Kidney (tissue), 14 donors: ENCODE data around the gene ARL16. TPM values are rescaled to one million over a fixed set of nuclear protein-coding genes. Genes with fewer than 3 reads are reported as not detected.

ENCODE experiments used
- DNase-seq, 5 donors: peaks; one replicate each; pipeline ENCODE4 v3.0.0-alpha.2; 2013 to 2020
- FAIRE-seq: peaks from 2 replicates; lab custom pipeline; 2012; peaks lifted over from hg19 to GRCh38; lab: Jason Lieb, UNC
- H3K27ac ChIP-seq, 2 donors: one replicate each; pipeline ENCODE4 v1.7.0; 2013; ENCODE audit warnings: low read depth in 2 of 2, low read length in 2 of 2, inconsistent platforms in 1 of 2
- H3K27me3 ChIP-seq: one replicate; pipeline ENCODE4 v1.7.1; 2013; ENCODE audit warnings: low read length, inconsistent platforms; ENCODE audit not compliant: control insufficient read depth, insufficient read depth
- H3K36me3 ChIP-seq, 3 donors: one replicate each; pipeline versions ENCODE4 v1.7.0 to v1.7.1; 2013; ENCODE audit warnings: low read length in 3 of 3, control low read depth in 1 of 3, inconsistent platforms in 1 of 3; ENCODE audit not compliant: insufficient read depth in 3 of 3, control insufficient read depth in 2 of 3
- H3K4me1 ChIP-seq, 3 donors: one replicate each; pipeline versions ENCODE4 v1.7.0 to v1.7.1; 2013; ENCODE audit warnings: low read length in 3 of 3, inconsistent platforms in 1 of 3, low read depth in 1 of 3; ENCODE audit not compliant: control insufficient read depth in 2 of 3, insufficient read depth in 2 of 3
- H3K4me3 ChIP-seq, 3 donors: one replicate each; pipeline versions ENCODE4 v1.7.0 to v1.8.1; 2013; ENCODE audit warnings: low read length in 3 of 3, control low read depth in 1 of 3, inconsistent platforms in 1 of 3
- H3K9ac ChIP-seq, 3 donors: one replicate each; pipeline versions ENCODE4 v1.7.0 to v1.7.1; 2013; ENCODE audit warnings: low read length in 3 of 3, control low read depth in 1 of 3, inconsistent platforms in 1 of 3
- H3K9me3 ChIP-seq, 3 donors: one replicate each; pipeline versions ENCODE4 v1.7.0 to v1.7.1; 2013; ENCODE audit warnings: low read length in 3 of 3, control low read depth in 1 of 3, inconsistent platforms in 1 of 3; ENCODE audit not compliant: control insufficient read depth in 2 of 3, insufficient read depth in 1 of 3
- intact Hi-C: fragments of 100-400 bp; cut with DNase I; formaldehyde crosslinking; loops from one replicate; pipeline ENCODE4 v1.11.1; 2022
- polyA plus RNA-seq: library from polyadenylated mRNA; stranded (reverse); fragments of 350-450 nt; fragmentation: Illumina TruSeq; extraction: RNeasy Lipid Tissue Mini Kit (QIAGEN cat#74804); gene quantifications from one replicate; pipeline ENCODE4 v1.2.3, GENCODE V29; 2014; ENCODE audit warnings: low read depth, low replicate concordance; ENCODE audit not compliant: insufficient read depth
- total RNA-seq: library from RNA; stranded (reverse); fragmentation: NEBNext Ultra II Directional; extraction: Animal tissue kit (Norgen Biotek cat#: 25700); gene quantifications from one replicate; pipeline ENCODE4 v1.2.1, GENCODE V29; 2021
- TF ChIP-seq, protein P1 (sequence below): IDR thresholded peaks from 3 replicates; pipeline ENCODE4 v1.5.1; 2012; ENCODE audit warnings: mild to moderate bottlenecking, moderate library complexity, borderline replicate concordance; ENCODE audit not compliant: insufficient read depth; ENCODE audit errors: extremely low read depth
- donor health status: control.
- donor health status: control.
- donor health status: control.
- donor health status: control.
- donor health status: control.
- donor health status: DM: yes; HTN: yes; CAD: no.
- donor health status: Normal renal cell carcinoma (clear cell type).

The ARL16 gene
- total and polyA plus RNA-seq, 2 donors from 2014 or later = 34.7 to 76.1 TPM

DNA sequence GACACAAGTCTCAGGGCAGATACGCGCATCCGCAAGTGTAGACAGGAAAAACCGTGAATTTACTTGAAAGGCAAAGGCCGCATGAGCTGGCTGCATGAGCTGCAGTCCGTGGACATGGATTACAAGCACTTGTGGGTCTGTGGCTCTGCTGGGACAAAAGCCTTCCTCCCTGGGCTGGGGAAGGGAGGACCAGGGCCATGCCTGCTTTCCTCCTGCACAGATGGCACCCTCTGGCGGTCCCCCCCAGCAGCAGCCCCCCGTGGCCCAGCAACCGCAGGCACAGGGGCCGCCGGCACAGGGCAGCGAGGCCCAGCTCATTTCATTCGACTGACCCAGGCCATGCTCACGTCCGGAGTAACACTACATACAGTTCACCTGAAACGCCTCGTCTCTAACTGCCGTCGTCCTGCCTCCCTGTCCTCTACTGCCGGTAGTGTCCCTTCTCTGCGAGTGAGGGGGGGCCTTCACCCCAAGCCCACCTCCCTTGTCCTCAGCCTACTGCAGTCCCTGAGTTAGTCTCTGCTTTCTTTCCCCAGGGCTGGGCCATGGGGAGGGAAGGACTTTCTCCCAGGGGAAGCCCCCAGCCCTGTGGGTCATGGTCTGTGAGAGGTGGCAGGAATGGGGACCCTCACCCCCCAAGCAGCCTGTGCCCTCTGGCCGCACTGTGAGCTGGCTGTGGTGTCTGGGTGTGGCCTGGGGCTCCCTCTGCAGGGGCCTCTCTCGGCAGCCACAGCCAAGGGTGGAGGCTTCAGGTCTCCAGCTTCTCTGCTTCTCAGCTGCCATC lies 17.9 kb upstream of the ARL16 start:
- peak overlapping the region in 2 of 3 donors; percentile 32 to 91 for H3K4me3 ChIP-seq
- FAIRE-seq = no peak

DNA sequence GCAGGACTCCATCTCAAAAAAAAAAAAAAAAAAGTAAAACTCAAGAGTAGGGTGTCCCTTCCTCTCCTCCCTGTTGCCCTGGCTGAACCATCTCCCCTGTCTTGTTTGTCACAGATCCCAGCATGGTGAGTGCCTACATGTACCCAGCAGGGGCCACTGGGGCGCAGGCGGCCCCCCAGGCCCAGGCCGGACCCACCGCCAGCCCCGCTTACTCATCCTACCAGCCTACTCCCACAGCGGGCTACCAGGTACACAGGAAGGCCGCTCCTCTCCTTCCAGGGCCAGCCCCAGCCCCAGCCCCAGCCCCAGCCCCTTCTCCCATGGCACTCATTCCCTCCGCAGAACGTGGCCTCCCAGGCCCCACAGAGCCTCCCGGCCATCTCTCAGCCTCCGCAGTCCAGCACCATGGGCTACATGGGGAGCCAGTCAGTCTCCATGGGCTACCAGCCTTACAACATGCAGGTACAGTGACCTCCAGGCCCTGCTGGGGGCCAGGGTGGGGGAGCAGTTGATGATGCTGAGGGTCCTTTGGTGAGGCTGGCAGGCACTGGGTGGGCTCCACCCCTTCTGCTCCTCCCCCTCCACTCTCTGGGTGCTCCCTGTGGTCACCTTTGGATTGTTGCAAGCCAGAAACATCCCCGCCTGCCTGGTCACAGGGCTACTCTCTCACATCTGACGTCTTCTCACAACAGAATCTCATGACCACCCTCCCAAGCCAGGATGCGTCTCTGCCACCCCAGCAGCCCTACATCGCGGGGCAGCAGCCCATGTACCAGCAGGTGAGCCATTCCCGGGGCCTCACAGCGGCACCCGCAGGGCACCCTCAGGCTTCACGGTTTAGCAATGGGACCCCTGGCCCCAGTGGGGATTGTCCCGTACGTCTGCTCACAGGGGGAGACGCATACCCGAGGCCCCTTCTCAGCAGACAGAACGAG lies 17.0 kb upstream of the ARL16 start:
- Histone ChIP-seq H3K9me3 (no peaks in the 10 kb centered on the region), H3K36me3 (peaks cover 0 to 40% (median 8%) of the 10 kb centered on the region in 3 donors), H3K4me1 (peaks cover 0 to 25% (median 7%) of the 10 kb centered on the region in 3 donors), H3K27ac (no peak overlapping the region), H3K9ac (no peak overlapping the region), H3K27me3 (no peaks in the 10 kb centered on the region), H3K4me3 (no peak overlapping the region)
- TF ChIP-seq, protein P1, sequence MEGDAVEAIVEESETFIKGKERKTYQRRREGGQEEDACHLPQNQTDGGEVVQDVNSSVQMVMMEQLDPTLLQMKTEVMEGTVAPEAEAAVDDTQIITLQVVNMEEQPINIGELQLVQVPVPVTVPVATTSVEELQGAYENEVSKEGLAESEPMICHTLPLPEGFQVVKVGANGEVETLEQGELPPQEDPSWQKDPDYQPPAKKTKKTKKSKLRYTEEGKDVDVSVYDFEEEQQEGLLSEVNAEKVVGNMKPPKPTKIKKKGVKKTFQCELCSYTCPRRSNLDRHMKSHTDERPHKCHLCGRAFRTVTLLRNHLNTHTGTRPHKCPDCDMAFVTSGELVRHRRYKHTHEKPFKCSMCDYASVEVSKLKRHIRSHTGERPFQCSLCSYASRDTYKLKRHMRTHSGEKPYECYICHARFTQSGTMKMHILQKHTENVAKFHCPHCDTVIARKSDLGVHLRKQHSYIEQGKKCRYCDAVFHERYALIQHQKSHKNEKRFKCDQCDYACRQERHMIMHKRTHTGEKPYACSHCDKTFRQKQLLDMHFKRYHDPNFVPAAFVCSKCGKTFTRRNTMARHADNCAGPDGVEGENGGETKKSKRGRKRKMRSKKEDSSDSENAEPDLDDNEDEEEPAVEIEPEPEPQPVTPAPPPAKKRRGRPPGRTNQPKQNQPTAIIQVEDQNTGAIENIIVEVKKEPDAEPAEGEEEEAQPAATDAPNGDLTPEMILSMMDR = no peak
- DNase-seq = no peak
- intact Hi-C loops = no loop called here
- FAIRE-seq = no peak

More for the DNA sequence above, 17.9 kb upstream of the ARL16 start:
- Histone ChIP-seq H3K4me1 (peaks cover 0 to 25% (median 7%) of the 10 kb centered on the region in 3 donors), H3K27ac (no peak overlapping the region), H3K9me3 (no peaks in the 10 kb centered on the region), H3K36me3 (peaks cover 0 to 40% (median 6%) of the 10 kb centered on the region in 3 donors), H3K27me3 (no peaks in the 10 kb centered on the region), H3K9ac (no peak overlapping the region)
- intact Hi-C loops = no loop called here
- TF ChIP-seq, protein P1 = no peak
- no peak for DNase-seq

DNA sequence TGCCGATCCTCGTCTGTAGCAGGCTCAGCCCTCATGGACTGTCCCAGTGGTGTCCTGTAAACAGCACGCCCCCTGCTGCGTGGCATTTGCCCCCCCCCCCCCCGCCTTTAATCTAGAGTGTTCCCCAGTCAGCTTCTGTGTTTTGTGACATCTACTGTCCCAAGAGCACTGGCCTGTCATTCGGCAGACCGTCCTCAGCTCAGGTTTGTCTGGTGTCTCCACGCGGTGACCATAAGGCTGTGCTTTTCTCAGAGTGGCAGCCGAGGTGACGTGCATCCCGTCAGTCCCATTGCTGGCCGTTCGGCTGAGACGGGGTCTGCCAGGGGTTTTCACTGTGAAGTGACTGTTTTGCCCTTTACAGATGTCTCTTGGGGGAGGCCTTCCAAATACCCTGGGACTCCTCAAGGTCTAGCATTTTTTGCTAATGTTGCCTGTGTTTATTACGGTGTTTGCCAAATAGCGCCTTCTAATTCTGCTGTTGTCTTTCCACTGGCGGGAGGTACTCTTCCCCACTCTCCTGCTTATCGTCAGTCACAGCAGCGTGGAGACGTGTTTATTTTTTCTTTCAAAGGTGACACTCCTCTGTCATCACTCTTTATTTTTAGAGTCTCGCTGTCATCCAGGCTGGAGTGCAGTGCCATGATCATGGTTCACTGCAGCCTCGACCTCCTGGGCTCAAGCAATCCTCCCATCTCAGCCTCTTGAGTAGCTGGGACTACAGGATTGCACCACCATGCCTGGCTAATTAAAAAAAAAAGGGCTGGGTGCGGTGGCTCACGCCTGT lies 13.9 kb upstream of the ARL16 start:
- TF ChIP-seq, protein P1 = no peak
- Histone ChIP-seq H3K27me3 (no peaks in the 10 kb centered on the region), H3K9me3 (no peaks in the 10 kb centered on the region), H3K27ac (no peak overlapping the region), H3K9ac (no peak overlapping the region), H3K36me3 (peaks cover 0 to 52% (median 21%) of the 10 kb centered on the region in 3 donors), H3K4me3 (no peak overlapping the region), H3K4me1 (peaks cover 0 to 14% (median 7%) of the 10 kb centered on the region in 3 donors)
- intact Hi-C loops = no loop called here
- FAIRE-seq (no peak), DNase-seq (no peak)
